Prostate gland (tissue), 2 donors: Measurements from ENCODE around the gene ENPP6. TPM values are rescaled to one million over a fixed set of nuclear protein-coding genes. Genes with fewer than 3 reads are reported as not detected.
"Not testable (repeated sequence)": the region's sequence is repeated elsewhere in the genome, so short reads cannot be mapped to it uniquely, and the experiment has no call there.

ENCODE experiments used
- DNase-seq: peaks from one replicate; pipeline ENCODE4 v3.0.0-alpha.2; 2019; ENCODE audit warnings: low spot score
- H3K27ac ChIP-seq, 2 donors: fragments of 200-600 bp; sonication (generic); 2 replicates each; pipeline ENCODE4 v1.5.1; 2017 to 2019
- H3K27me3 ChIP-seq: fragments of 200-600 bp; sonication (generic); replicated peaks from 2 replicates; pipeline ENCODE4 v1.5.1; 2019; ENCODE audit not compliant: insufficient read depth
- H3K36me3 ChIP-seq, 2 donors: fragments of 200-600 bp; sonication (generic); 1 replicate in 1 of 2; 2 replicates in 1 of 2; pipeline versions ENCODE4 v1.5.1 to v1.8.1; 2017 to 2019
- H3K4me1 ChIP-seq: fragments of 200-600 bp; sonication (generic); replicated peaks from 2 replicates; pipeline ENCODE4 v1.5.1; 2019
- H3K4me3 ChIP-seq, 2 donors: fragments of 200-600 bp; sonication (generic); 2 replicates each; pipeline ENCODE4 v1.5.1; 2017 to 2019
- H3K9me3 ChIP-seq: fragments of 200-600 bp; sonication (generic); 2 replicates; pipeline ENCODE4 v1.5.1; 2017
- CTCF ChIP-seq, 4 experiments: fragments of 200-600 bp in 2 of 4; fragments of 450-650 bp in 2 of 4; sonication (generic) in 2 of 4; IDR thresholded peaks; 1 replicate in 3 of 4; 2 replicates in 1 of 4; pipeline ENCODE4 v1.5.1; 2016 to 2019; ENCODE audit warnings: antibody characterized with exemption in 4 of 4, mild to moderate bottlenecking in 2 of 4, moderate library complexity in 2 of 4
- POLR2A ChIP-seq: fragments of 450-650 bp; IDR thresholded peaks from one replicate; pipeline ENCODE4 v1.6.1; 2016; ENCODE audit warnings: antibody characterized with exemption, mild to moderate bottlenecking
- POLR2AphosphoS5 ChIP-seq: sonication (generic); formaldehyde crosslinking; IDR thresholded peaks from one replicate; pipeline ENCODE4 v1.6.1; 2017; ENCODE audit warnings: antibody characterized with exemption
- WGBS: methylation state at CpG from one replicate; pipeline ENCODE4 v1.1.5; 2018; 5-methylcytosine and 5-hydroxymethylcytosine counted together
- intact Hi-C: fragments of 100-400 bp; cut with DNase I; formaldehyde crosslinking; loops from one replicate; pipeline ENCODE4 v1.14.2; 2022
- total RNA-seq, 2 donors: library from RNA; depleted of rRNA; stranded (reverse); fragments of >200 nt; gene quantifications; one replicate each; pipeline ENCODE4 v1.1.0, GENCODE V29; 2016

Gene ENPP6
- total RNA-seq, 2 donors from 2014 or later, result 0.68 to 5.9 TPM

DNA sequence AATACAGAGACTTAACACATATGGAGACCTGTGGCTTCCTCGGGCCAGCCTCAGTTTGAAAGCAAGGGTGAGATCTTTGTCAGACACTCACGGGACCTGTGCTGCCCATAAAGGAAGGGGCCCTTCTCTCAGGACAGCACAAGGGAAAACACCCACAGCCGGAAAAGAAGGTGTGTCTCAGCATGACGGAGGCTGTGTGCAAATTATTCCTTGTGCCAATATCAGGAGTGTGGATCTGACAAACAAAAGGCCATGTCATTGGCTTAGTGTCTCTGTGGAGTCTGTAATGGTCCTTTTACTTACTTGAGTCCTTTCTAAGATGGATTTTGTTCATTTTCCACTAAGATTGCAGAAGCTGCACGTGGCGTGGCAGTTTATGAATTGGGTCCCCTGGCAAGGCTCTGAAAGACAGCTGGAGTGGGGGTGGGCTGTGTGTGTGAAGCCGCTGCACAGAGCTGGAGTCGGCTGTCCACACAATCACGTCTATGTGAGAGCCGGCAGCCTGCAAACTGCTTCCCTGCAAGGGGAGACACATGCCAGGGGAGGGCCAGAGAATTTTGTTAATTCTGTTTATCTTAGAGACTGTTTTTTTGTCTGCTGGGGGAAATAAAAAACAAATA, 1.9 kb downstream of the ENPP6 start:
- Histone ChIP-seq H3K27ac (no peak overlapping the region), H3K27me3 (no peaks in the 10 kb centered on the region), H3K36me3 (no peaks in the 10 kb centered on the region), H3K9me3 (no peaks in the 10 kb centered on the region), H3K4me1 (no peaks in the 10 kb centered on the region), H3K4me3 (no peak overlapping the region)
- TF ChIP-seq POLR2A (no peak), POLR2AphosphoS5 (no peak), CTCF (IDR thresholded peaks at IDR 0.05) (no peak)
- DNase-seq, result no peak
- WGBS, result 35% methylated on average over 10 of the region's 10 CpGs
- intact Hi-C loops, result no loop called here

DNA sequence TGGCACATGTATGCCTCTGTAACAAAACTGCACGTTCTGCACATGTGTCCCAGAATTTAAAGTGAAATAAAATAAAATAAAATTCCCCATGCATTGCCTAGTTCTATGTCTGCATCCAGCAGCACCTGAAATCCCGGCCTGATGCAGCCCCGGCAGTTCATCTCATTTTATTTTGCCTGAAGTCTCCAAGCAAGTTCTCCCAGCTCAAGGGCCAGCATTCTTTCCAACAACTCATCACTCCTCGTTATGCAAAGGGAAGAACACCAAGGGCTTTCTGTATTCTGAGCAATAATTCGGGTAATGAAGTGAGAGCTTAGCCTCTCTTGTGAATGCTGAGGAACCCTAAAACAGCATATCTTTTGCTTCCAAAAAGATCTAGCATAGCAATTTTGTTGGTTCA, 2.7 kb downstream of the ENPP6 start:
- no peak for TF ChIP-seq CTCF (IDR thresholded peaks at IDR 0.05)
- TF ChIP-seq POLR2AphosphoS5, result no peak
- no peak for TF ChIP-seq POLR2A
- DNase-seq, result no peak
- Histone ChIP-seq H3K9me3 (no peaks in the 10 kb centered on the region), H3K4me1 (no peaks in the 10 kb centered on the region), H3K27ac (no peak overlapping the region), H3K27me3 (no peaks in the 10 kb centered on the region), H3K4me3 (no peak overlapping the region), H3K36me3 (no peaks in the 10 kb centered on the region)
- intact Hi-C loops, result no loop called here
- 88% methylated on average over 5 of the region's 5 CpGs for WGBS

- H3K27me3 ChIP-seq, H3K9me3 ChIP-seq, H3K36me3 ChIP-seq, H3K27ac ChIP-seq, H3K4me3 ChIP-seq, H3K4me1 ChIP-seq, intact Hi-C loops, DNase-seq: not testable (repeated sequence)
- 81% methylated on average over 31 of the region's 33 CpGs for WGBS
These were observed 9.7 kb downstream of the ENPP6 start for GRCh38 chr4:184207734-184208607.

GRCh38 chr4:184205243-184205642, 12.4 kb downstream of the ENPP6 start:
- DNase-seq, result no peak
- Histone ChIP-seq H3K4me3 (no peak overlapping the region), H3K9me3 (no peaks in the 10 kb centered on the region), H3K27me3 (no peaks in the 10 kb centered on the region), H3K4me1 (no peaks in the 10 kb centered on the region), H3K27ac (no peak overlapping the region), H3K36me3 (no peaks in the 10 kb centered on the region)
- WGBS, result 91% methylated on average over 14 of the region's 14 CpGs
- intact Hi-C loops, result no loop called here
- TF ChIP-seq POLR2A, result no peak
- TF ChIP-seq CTCF (IDR thresholded peaks at IDR 0.05), result no peak
- TF ChIP-seq POLR2AphosphoS5, result no peak

- TF ChIP-seq POLR2A (no peak), POLR2AphosphoS5 (no peak), CTCF (IDR thresholded peaks at IDR 0.05) (no peak)
- H3K9me3 ChIP-seq, result no peaks in the 10 kb centered on the region
- no peak overlapping the region for H3K27ac ChIP-seq
- no peaks in the 10 kb centered on the region for H3K36me3 ChIP-seq
- intact Hi-C loops, result no loop called here
- 91% methylated on average over 6 of the region's 6 CpGs for WGBS
- no peak for DNase-seq
- no peaks in the 10 kb centered on the region for H3K4me1 ChIP-seq
- H3K27me3 ChIP-seq, result no peaks in the 10 kb centered on the region
- no peak overlapping the region for H3K4me3 ChIP-seq
These were observed 14.4 kb downstream of the ENPP6 start for GRCh38 chr4:184203300-184203699.
